Body of pancreas (tissue), 4 donors: ENCODE results near the gene LRRC8B.

Experiments used
- POLR2A ChIP-seq, 3 donors: fragments of 450-650 bp; IDR thresholded peaks; one replicate each; pipeline ENCODE4 v1.6.1; 2016; ENCODE audit warnings: antibody characterized with exemption in 3 of 3, mild to moderate bottlenecking in 2 of 3
- TF ChIP-seq, protein P1 (sequence below), 7 experiments: fragments of 450-650 bp in 4 of 7; fragments of 200-600 bp in 3 of 7; sonication (generic) in 3 of 7; IDR thresholded peaks; one replicate each; pipeline ENCODE4 v1.5.1; 2016 to 2019; ENCODE audit warnings: antibody characterized with exemption in 7 of 7

DNA sequence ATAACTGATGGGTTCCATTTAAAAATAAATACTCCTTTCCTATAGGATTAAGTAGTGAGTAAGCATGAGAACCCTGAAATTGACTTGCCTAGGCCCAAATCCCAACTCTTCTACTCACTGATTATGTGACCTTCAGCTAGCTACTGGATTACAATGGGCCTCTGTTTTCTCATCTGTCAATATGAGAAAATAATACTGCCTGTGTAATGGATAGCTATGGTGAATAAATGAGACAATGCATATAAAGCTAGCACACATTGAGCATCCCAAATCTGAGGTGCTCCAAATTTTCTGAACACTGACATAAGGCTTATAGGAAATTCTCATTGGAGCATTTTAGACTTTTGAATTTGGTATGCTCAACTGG is 103.0 kb downstream of the LRRC8B start:
- TF ChIP-seq, protein P1, sequence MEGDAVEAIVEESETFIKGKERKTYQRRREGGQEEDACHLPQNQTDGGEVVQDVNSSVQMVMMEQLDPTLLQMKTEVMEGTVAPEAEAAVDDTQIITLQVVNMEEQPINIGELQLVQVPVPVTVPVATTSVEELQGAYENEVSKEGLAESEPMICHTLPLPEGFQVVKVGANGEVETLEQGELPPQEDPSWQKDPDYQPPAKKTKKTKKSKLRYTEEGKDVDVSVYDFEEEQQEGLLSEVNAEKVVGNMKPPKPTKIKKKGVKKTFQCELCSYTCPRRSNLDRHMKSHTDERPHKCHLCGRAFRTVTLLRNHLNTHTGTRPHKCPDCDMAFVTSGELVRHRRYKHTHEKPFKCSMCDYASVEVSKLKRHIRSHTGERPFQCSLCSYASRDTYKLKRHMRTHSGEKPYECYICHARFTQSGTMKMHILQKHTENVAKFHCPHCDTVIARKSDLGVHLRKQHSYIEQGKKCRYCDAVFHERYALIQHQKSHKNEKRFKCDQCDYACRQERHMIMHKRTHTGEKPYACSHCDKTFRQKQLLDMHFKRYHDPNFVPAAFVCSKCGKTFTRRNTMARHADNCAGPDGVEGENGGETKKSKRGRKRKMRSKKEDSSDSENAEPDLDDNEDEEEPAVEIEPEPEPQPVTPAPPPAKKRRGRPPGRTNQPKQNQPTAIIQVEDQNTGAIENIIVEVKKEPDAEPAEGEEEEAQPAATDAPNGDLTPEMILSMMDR (IDR thresholded peaks at IDR 0.05) = no peak
- no peak for TF ChIP-seq POLR2A (IDR thresholded peaks at IDR 0.05)
